Measurements from ENCODE around the gene TRPV2.

The TRPV2 gene

GRCh38 chr17:16407911-16408588, 7.3 kb upstream of the TRPV2 start:
- DNase-seq (ENCODE audit: low read depth), result peak; percentile 69

GRCh38 chr17:16417399-16417798, 2.0 kb downstream of the TRPV2 start:
- no peak for DNase-seq (ENCODE audit: low read depth)

GRCh38 chr17:16417896-16418684, 2.7 kb downstream of the TRPV2 start:
- DNase-seq (ENCODE audit: low read depth), result no peak

- DNase-seq (ENCODE audit: low read depth), result no peak
Observed at GRCh38 chr17:16418685-16419068, 3.3 kb downstream of the TRPV2 start.

- peak; percentile 94 for DNase-seq (ENCODE audit: low read depth)
Observed at GRCh38 chr17:16419074-16419928, 3.9 kb downstream of the TRPV2 start.

- DNase-seq (ENCODE audit: low read depth), result peak; percentile 92
Observed at GRCh38 chr17:16419929-16420271, 4.5 kb downstream of the TRPV2 start.

- no peak for DNase-seq (ENCODE audit: low read depth)
Observed at GRCh38 chr17:16422416-16422815, 7.0 kb downstream of the TRPV2 start.

- DNase-seq (ENCODE audit: low read depth), result no peak
Observed at GRCh38 chr17:16423226-16423872, 8.0 kb downstream of the TRPV2 start.

- DNase-seq (ENCODE audit: low read depth), result no peak
Observed at GRCh38 chr17:16425202-16425601, 9.8 kb downstream of the TRPV2 start.

GRCh38 chr17:16425698-16426659, 10.6 kb downstream of the TRPV2 start:
- no peak for DNase-seq (ENCODE audit: low read depth)

- DNase-seq (ENCODE audit: low read depth), result no peak
Observed at GRCh38 chr17:16427020-16427419, 11.6 kb downstream of the TRPV2 start.

- peak; percentile 60 for DNase-seq (ENCODE audit: low read depth)
Observed at GRCh38 chr17:16428098-16428882, 12.9 kb downstream of the TRPV2 start.

GRCh38 chr17:16429083-16429482, 13.7 kb downstream of the TRPV2 start:
- DNase-seq (ENCODE audit: low read depth), result no peak

GRCh38 chr17:16430650-16431049, 15.3 kb downstream of the TRPV2 start:
- no peak for DNase-seq (ENCODE audit: low read depth)

GRCh38 chr17:16432017-16432416, 16.6 kb downstream of the TRPV2 start:
- no peak for DNase-seq (ENCODE audit: low read depth)

- no peak for DNase-seq (ENCODE audit: low read depth)
Observed at GRCh38 chr17:16433514-16433913, 18.1 kb downstream of the TRPV2 start.

GRCh38 chr17:16434662-16435061, 19.3 kb downstream of the TRPV2 start:
- no peak for DNase-seq (ENCODE audit: low read depth)

- no peak for DNase-seq (ENCODE audit: low read depth)
Observed at GRCh38 chr17:16435925-16436886, 20.8 kb downstream of the TRPV2 start.

- DNase-seq (ENCODE audit: low read depth), result no peak
Observed at GRCh38 chr17:16437083-16437482, 21.7 kb downstream of the TRPV2 start.
